Psoas muscle (tissue), 8 donors: ENCODE results near the gene CARS2. TPM values are rescaled to one million over a fixed set of nuclear protein-coding genes. Genes with fewer than 3 reads are reported as not detected.

Experiments
- ATAC-seq, 4 donors: fragments of 200-7000 bp; cut with Tn5 transposase; one replicate each; pipeline ENCODE4 v1.9.1; 2020; ENCODE audit warnings: moderate library complexity in 3 of 4, mild to moderate bottlenecking in 2 of 4
- DNase-seq, 2 donors: peaks; one replicate each; pipeline ENCODE4 v3.0.0-alpha.2; 2020
- H3K27ac ChIP-seq: fragments of 200-600 bp; one replicate; pipeline ENCODE4 v1.8.0; 2022
- H3K27me3 ChIP-seq, 3 donors: fragments of 200-600 bp in 1 of 3; one replicate each; pipeline versions ENCODE4 v1.6.1 to v1.8.0; 2013 to 2022; ENCODE audit warnings: low read length in 2 of 3, mild to moderate bottlenecking in 2 of 3, moderate library complexity in 1 of 3; ENCODE audit not compliant: insufficient read depth in 3 of 3
- H3K36me3 ChIP-seq, 2 donors: fragments of 200-600 bp in 1 of 2; one replicate each; pipeline versions ENCODE4 v1.6.1 to v1.8.0; 2013 to 2022; ENCODE audit warnings: low read depth in 1 of 2, mild to moderate bottlenecking in 1 of 2, moderate library complexity in 1 of 2; ENCODE audit not compliant: insufficient read depth in 1 of 2
- H3K4me1 ChIP-seq: fragments of 200-600 bp; one replicate; pipeline ENCODE4 v1.8.0; 2022
- H3K4me3 ChIP-seq: fragments of 200-600 bp; one replicate; pipeline ENCODE4 v1.8.0; 2022; ENCODE audit warnings: mild to moderate bottlenecking
- H3K9me3 ChIP-seq: fragments of 200-600 bp; one replicate; pipeline ENCODE4 v1.8.0; 2022
- CTCF ChIP-seq: fragments of 200-600 bp; IDR thresholded peaks from one replicate; pipeline ENCODE4 v1.8.0; 2022; ENCODE audit warnings: antibody characterized with exemption
- WGBS, 3 donors: extraction: QIAGEN DNeasy Blood & Tissue Kit; methylation state at CpG; one replicate each; pipeline versions ENCODE4 v1.1.6 to v1.1.7; 2013; 5-methylcytosine and 5-hydroxymethylcytosine counted together
- intact Hi-C, 2 donors: fragments of 100-400 bp; cut with DNase I; formaldehyde crosslinking; loops; one replicate each; pipeline versions ENCODE4 v1.11.0 to v1.14.2; 2022
- polyA plus RNA-seq, 3 donors: library from polyadenylated mRNA; stranded (reverse); fragments of 200-250 nt; gene quantifications; one replicate each; pipeline ENCODE4 v1.2.3, GENCODE V29; 2013
- total RNA-seq, 4 donors: library from RNA; stranded (reverse); fragmentation: NEBNext Ultra II Directional in 2 of 4; extraction: Animal tissue kit (Norgen Biotek cat#: 25700) in 2 of 4; gene quantifications; one replicate each; pipeline versions ENCODE4 v1.2.1 to v1.2.4, GENCODE V29; 2021 to 2023
- donor health status: healthy with polysubstance abuse.
- donor health status: DM: no; HTN: no; CAD: no; lungs with moderate emphysema.
- donor health status: Bipolar disorder and iron deficiency.
- donor health status: healthy.
- donor health status: DM: yes; HTN: yes; CAD: no.
- donor health status: DM: no; HTN: no; CAD: no.
- donor health status: DM: no; HTN: no; CAD: no.
- donor health status: DM: yes; HTN: yes; CAD: no.

The CARS2 gene
- total and polyA plus RNA-seq, 7 donors, result 41.3 to 85.2 (median 56.3) TPM

GRCh38 chr13:110715395-110716246 is 9.7 kb upstream of the CARS2 start:
- H3K9me3 ChIP-seq, result no peaks in the 10 kb centered on the region
- peak; percentile 21 for TF ChIP-seq CTCF
- H3K27ac ChIP-seq, result peak overlapping the region; percentile 99
- no peaks in the 10 kb centered on the region for H3K27me3 ChIP-seq
- DNase-seq (peak; percentile 97 to 99), ATAC-seq (peak; percentile 72 to 78 (median 74))
- H3K4me1 ChIP-seq, result peaks cover 28% of the 10 kb centered on the region
- peaks cover 0 to 15% of the 10 kb centered on the region in 2 donors for H3K36me3 ChIP-seq
- intact Hi-C loops, result loop anchor here (2.0 to 10.0 kb wide), 3 partner anchors 99 to 152 kb away; no protein-coding TSS in a partner anchor
- peak overlapping the region; percentile 90 for H3K4me3 ChIP-seq
- WGBS, 3 donors, result 0% methylated on average over 73 to 74 of the region's 74 CpGs

DNA sequence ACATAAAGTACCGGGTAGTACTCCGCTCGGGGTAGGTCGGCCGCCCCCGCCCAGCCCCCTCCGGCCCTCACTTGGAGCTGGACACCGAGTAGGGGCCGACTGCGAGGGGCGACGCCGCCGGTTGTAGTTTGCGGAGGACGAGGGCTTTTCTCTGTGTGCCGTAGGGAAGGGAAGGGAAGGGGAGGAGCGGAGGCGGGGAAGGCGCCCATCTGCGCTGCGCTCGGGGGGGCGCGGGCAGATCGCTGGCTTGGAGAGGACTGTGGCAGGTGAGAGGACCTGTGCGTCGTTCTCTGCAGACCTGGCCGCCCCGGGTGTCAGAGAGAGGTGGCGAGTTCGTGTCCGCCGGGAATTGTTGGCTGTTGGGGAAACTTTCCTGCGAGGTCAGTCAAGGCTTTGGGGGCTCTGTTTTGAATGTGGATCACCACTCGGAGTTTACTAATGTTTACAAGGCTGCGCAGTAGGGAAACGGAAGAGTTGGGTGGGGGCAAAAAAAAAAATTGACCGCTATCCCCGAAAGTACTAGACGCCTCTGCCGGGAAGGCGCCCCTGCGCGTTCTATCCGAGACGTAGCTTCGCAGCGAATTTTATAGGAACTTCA is 9.0 kb upstream of the CARS2 start:
- 0 to 1% (median 1%) methylated on average over 41 to 49 of the region's 49 CpGs for WGBS, 3 donors
- Histone ChIP-seq H3K4me1 (peaks cover 29% of the 10 kb centered on the region), H3K27ac (peak overlapping the region; percentile 99), H3K36me3 (peaks cover 0 to 9% of the 10 kb centered on the region in 2 donors), H3K9me3 (no peaks in the 10 kb centered on the region), H3K4me3 (peak overlapping the region; percentile 90), H3K27me3 (no peaks in the 10 kb centered on the region)
- peak in 1 of 4 donors; percentile 7 for ATAC-seq
- peak; percentile 64 to 78 for DNase-seq
- TF ChIP-seq CTCF, result no peak
- intact Hi-C loops, result loop anchor here (5.0 to 10.0 kb wide), 4 partner anchors 98 to 197 kb away; partner anchors contain the start of gene NAXD (in 1 of the 2)

- WGBS, 3 donors, result 0 to 1% (median 1%) methylated on average over 55 to 86 of the region's 86 CpGs
- ATAC-seq, result no peak
- Histone ChIP-seq H3K27me3 (no peaks in the 10 kb centered on the region), H3K36me3 (peaks cover 0 to 2% of the 10 kb centered on the region in 2 donors), H3K27ac (peak overlapping the region; percentile 99), H3K4me3 (peak overlapping the region; percentile 90), H3K9me3 (no peaks in the 10 kb centered on the region), H3K4me1 (peaks cover 29% of the 10 kb centered on the region)
- intact Hi-C loops, result loop anchor here (2.0 to 10.0 kb wide), 4 partner anchors 97 to 198 kb away; partner anchors contain the start of gene NAXD (in 1 of the 2)
- TF ChIP-seq CTCF, result no peak
- DNase-seq, result peak; percentile 54 to 78
Measured at GRCh38 chr13:110713981-110714796, 8.3 kb upstream of the CARS2 start.

DNA sequence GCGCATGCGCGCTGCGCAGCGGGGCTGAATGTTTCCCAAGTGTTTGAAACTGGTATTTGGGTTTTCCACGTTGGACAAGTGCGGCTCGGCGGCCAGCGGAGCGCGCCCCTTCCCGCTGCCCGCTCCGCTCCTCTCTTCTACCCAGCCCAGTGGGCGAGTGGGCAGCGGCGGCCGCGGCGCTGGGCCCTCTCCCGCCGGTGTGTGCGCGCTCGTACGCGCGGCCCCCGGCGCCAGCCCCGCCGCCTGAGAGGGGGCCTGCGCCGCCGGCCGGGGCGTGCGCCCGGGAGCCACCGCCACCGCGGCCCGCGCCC is 7.7 kb upstream of the CARS2 start, which contains the start of gene ING1:
Gene ING1 (plus strand): TSS at position 59 of the 311 bp plus-strand sequence. CDS start 450 bp downstream, outside the sequence.
- H3K4me1 ChIP-seq, result peaks cover 29% of the 10 kb centered on the region
- TF ChIP-seq CTCF, result no peak
- H3K36me3 ChIP-seq, result no peaks in the 10 kb centered on the region
- intact Hi-C loops, result loop anchor here (2.0 to 10.0 kb wide), 4 partner anchors 96 to 199 kb away; partner anchors contain the start of gene NAXD (in 1 of the 2)
- no peaks in the 10 kb centered on the region for H3K27me3 ChIP-seq
- 0% methylated on average over 15 to 45 of the region's 45 CpGs for WGBS, 3 donors
- H3K9me3 ChIP-seq, result no peaks in the 10 kb centered on the region
- no peak for ATAC-seq
- H3K4me3 ChIP-seq, result peak within 1 kb of the TSS; percentile 90
- H3K27ac ChIP-seq, result peak within 1 kb of the TSS; percentile 99
- no peak for DNase-seq
